Stimulated activated CD8-positive, alpha-beta memory T cell treated with anti-CD3 and anti-CD28 coated beads, Interleukin-2, amount 100 ng/mL, for 48 hours (primary cell): ENCODE results near the gene MITF.

Source experiments
- DNase-seq, 2 donors: peaks; one replicate each; pipeline ENCODE4 v3.0.0-alpha.2; 2020; ENCODE audit warnings: low read depth in 2 of 2

MITF gene

GRCh38 chr3:69725994-69726571 lies 13.2 kb upstream of the MITF start:
- no peak for DNase-seq

- no peak for DNase-seq
Observed at GRCh38 chr3:69729147-69729919, 9.9 kb upstream of the MITF start.

- DNase-seq: no peak
Observed at GRCh38 chr3:69731080-69731479, 8.2 kb upstream of the MITF start.

GRCh38 chr3:69735893-69736292 lies 3.4 kb upstream of the MITF start:
- no peak for DNase-seq

GRCh38 chr3:69737392-69737791 lies 1.9 kb upstream of the MITF start:
- no peak for DNase-seq

GRCh38 chr3:69738315-69738714 lies 949 bp upstream of the MITF start:
- DNase-seq: no peak

GRCh38 chr3:69738859-69739203 lies 433 bp upstream of the MITF start:
- no peak for DNase-seq

GRCh38 chr3:69740103-69741021 lies 1.1 kb downstream of the MITF start:
- no peak for DNase-seq

- DNase-seq: no peak
Observed at GRCh38 chr3:69741032-69741767, 1.9 kb downstream of the MITF start.

- no peak for DNase-seq
Observed at GRCh38 chr3:69742391-69742790, 3.1 kb downstream of the MITF start.

- no peak for DNase-seq
Observed at GRCh38 chr3:69743975-69744906, 5.0 kb downstream of the MITF start.

- no peak for DNase-seq
Observed at GRCh38 chr3:69745505-69745904, 6.2 kb downstream of the MITF start.

GRCh38 chr3:69746119-69746518 lies 6.9 kb downstream of the MITF start:
- no peak for DNase-seq

GRCh38 chr3:69747511-69748258 lies 8.4 kb downstream of the MITF start:
- DNase-seq: no peak

GRCh38 chr3:69748503-69748902 lies 9.2 kb downstream of the MITF start:
- DNase-seq: no peak

GRCh38 chr3:69749461-69749860 lies 10.2 kb downstream of the MITF start:
- no peak for DNase-seq

- no peak for DNase-seq
Observed at GRCh38 chr3:69750549-69750948, 11.3 kb downstream of the MITF start.

- no peak for DNase-seq
Observed at GRCh38 chr3:69751074-69751476, 11.8 kb downstream of the MITF start.

GRCh38 chr3:69752241-69752640 lies 13.0 kb downstream of the MITF start:
- no peak for DNase-seq

GRCh38 chr3:69753179-69753775 lies 14.0 kb downstream of the MITF start:
- DNase-seq: no peak
